WI38 (cell line): ENCODE data around the gene TARBP1.
A peak's percentile ranks its signal among the peaks of the same experiment; 100 is the strongest.

ENCODE experiments used
- H3K4me3 ChIP-seq: 2 replicates; pipeline ENCODE4 v1.5.1; 2011; ENCODE audit warnings: low read depth, mild to moderate bottlenecking, control low read depth, low read length
- CTCF ChIP-seq: IDR thresholded peaks from 2 replicates; pipeline ENCODE4 v1.5.1; 2012; ENCODE audit warnings: low read depth, mild to moderate bottlenecking, control low read depth, low read length

Gene TARBP1

GRCh38 chr1:234372011-234372757, 106.8 kb downstream of the TARBP1 start:
- peak overlapping the region; percentile 95 for H3K4me3 ChIP-seq
- TF ChIP-seq CTCF, result no peak

GRCh38 chr1:234371414-234371813, 107.6 kb downstream of the TARBP1 start:
- no peak for TF ChIP-seq CTCF
- H3K4me3 ChIP-seq, result no peak overlapping the region

GRCh38 chr1:234369784-234370183, 109.2 kb downstream of the TARBP1 start:
- no peak for TF ChIP-seq CTCF
- H3K4me3 ChIP-seq, result no peak overlapping the region

GRCh38 chr1:234369033-234369430, 109.9 kb downstream of the TARBP1 start:
- TF ChIP-seq CTCF, result no peak
- H3K4me3 ChIP-seq, result no peak overlapping the region

- H3K4me3 ChIP-seq, result no peak overlapping the region
- TF ChIP-seq CTCF, result no peak
Observed at GRCh38 chr1:234368320-234369032, 110.5 kb downstream of the TARBP1 start.

- TF ChIP-seq CTCF, result no peak
- H3K4me3 ChIP-seq, result no peak overlapping the region
Observed at GRCh38 chr1:234362558-234362957, 116.4 kb downstream of the TARBP1 start.

- TF ChIP-seq CTCF, result no peak
- H3K4me3 ChIP-seq, result no peak overlapping the region
Observed at GRCh38 chr1:234361102-234361603, 117.8 kb downstream of the TARBP1 start.
